ENCODE data around the gene CACNA2D4. TPM values are rescaled to one million over a fixed set of nuclear protein-coding genes. Genes with fewer than 3 reads are reported as not detected.

The CACNA2D4 gene
- total RNA-seq, 2 experiments from 2014 or later: 2.1 to 2.7 TPM

GRCh38 chr12:1763153-1763552, 155.3 kb downstream of the CACNA2D4 start:
- Mint-ChIP-seq H3K4me1 (ENCODE audit: low read depth) (peaks cover 10% of the 10 kb centered on the region), H3K27ac (no peak overlapping the region), H3K36me3 (ENCODE audit: low read depth) (peaks cover 14% of the 10 kb centered on the region), H3K27me3 (ENCODE audit: low read depth) (no peaks in the 10 kb centered on the region), H3K9me3 (no peaks in the 10 kb centered on the region), H3K4me3 (no peak overlapping the region)
- no peak for DNase-seq
- intact Hi-C loops (cut with micrococcal nuclease): no loop called here
- CTCF ChIA-PET: no interaction called here

- peaks cover 10% of the 10 kb centered on the region for H3K4me1 Mint-ChIP-seq (ENCODE audit: low read depth)
- H3K27ac Mint-ChIP-seq: no peak overlapping the region
- no peaks in the 10 kb centered on the region for H3K9me3 Mint-ChIP-seq
- H3K36me3 Mint-ChIP-seq (ENCODE audit: low read depth): peaks cover 19% of the 10 kb centered on the region
- DNase-seq: no peak
- no peaks in the 10 kb centered on the region for H3K27me3 Mint-ChIP-seq (ENCODE audit: low read depth)
- no peak overlapping the region for H3K4me3 Mint-ChIP-seq
- CTCF ChIA-PET: interaction anchor here (1.7 kb wide), 1 partner anchor 29 kb away, joined by 7 read pairs; no protein-coding TSS in a partner anchor
- intact Hi-C loops (cut with micrococcal nuclease): no loop called here
Measured at GRCh38 chr12:1761857-1762256, 156.6 kb downstream of the CACNA2D4 start.

DNA sequence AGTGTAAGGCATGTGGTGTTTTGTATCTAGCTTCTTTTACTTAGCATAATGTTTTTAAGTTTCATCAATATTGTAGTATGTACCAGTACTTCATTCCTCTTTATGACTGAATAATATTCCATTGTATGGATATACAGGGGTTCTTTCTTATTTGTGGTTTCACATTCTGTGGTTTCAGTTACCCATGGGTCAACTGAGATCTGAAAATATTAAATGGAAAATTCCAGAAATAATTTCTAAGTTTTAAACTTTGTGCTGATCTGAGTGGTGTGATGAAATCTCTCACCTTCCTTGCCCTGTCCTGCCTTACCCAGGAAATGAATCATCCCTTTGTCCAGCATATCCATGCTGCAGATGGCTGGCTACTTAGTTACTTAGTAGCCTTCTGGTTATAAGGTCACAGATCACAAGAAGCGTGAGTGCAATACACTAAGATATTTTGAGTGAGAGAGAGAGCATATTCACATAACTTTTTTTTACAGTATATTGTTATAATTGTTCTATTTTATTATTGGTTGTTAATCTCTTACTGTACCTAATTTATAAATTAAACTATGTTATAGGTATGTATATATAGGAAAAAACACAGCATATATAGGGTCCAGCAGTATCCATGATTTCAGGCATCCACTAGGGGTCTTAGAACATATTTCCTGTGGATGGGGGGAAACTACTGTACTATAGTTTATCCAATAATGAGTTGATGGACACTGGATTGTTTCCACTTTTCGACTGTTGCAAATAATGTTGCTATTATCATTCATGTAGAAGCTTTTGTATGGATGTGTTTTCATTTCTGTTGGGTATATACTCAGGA, 157.7 kb downstream of the CACNA2D4 start:
- Mint-ChIP-seq H3K9me3 (no peaks in the 10 kb centered on the region), H3K27ac (no peak overlapping the region), H3K4me1 (ENCODE audit: low read depth) (peaks cover 8% of the 10 kb centered on the region), H3K36me3 (ENCODE audit: low read depth) (peaks cover 24% of the 10 kb centered on the region), H3K4me3 (no peak overlapping the region), H3K27me3 (ENCODE audit: low read depth) (no peaks in the 10 kb centered on the region)
- CTCF ChIA-PET: interaction anchor here (0.9 to 1.7 kb wide), 2 partner anchors 12 to 30 kb away, joined by 4 to 7 read pairs; no protein-coding TSS in a partner anchor
- DNase-seq: no peak
- intact Hi-C loops (cut with micrococcal nuclease): no loop called here

GRCh38 chr12:1758887-1759286, 159.6 kb downstream of the CACNA2D4 start:
- peaks cover 28% of the 10 kb centered on the region for H3K36me3 Mint-ChIP-seq (ENCODE audit: low read depth)
- H3K4me1 Mint-ChIP-seq (ENCODE audit: low read depth): peaks cover 6% of the 10 kb centered on the region
- CTCF ChIA-PET: no interaction called here
- H3K4me3 Mint-ChIP-seq: no peak overlapping the region
- no peaks in the 10 kb centered on the region for H3K27me3 Mint-ChIP-seq (ENCODE audit: low read depth)
- no peaks in the 10 kb centered on the region for H3K9me3 Mint-ChIP-seq
- DNase-seq: no peak
- intact Hi-C loops (cut with micrococcal nuclease): no loop called here
- no peak overlapping the region for H3K27ac Mint-ChIP-seq

DNA sequence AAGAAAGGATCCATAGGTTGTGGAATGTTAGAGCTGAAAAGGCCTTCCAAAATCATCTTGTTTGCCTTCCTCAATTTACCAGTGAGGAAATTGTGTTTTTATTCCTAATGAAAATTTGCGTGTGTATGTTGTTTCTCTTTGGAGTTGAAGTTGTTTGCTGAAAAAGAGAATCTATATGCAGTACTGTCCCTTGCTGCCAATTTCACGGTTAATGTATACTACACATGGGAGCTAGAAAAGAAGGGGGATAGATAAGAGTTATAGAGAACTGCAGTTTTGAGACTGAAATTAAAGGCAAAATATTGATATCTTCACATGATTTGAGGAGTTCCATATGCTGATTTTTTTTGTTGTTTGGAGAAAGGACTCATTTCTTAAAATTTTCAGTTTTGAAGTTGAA, 160.1 kb downstream of the CACNA2D4 start:
- CTCF ChIA-PET: interaction anchor here (0.5 to 0.9 kb wide), 3 partner anchors 26 to 138 kb away, joined by 3 read pairs; no protein-coding TSS in a partner anchor
- Mint-ChIP-seq H3K4me1 (ENCODE audit: low read depth) (peaks cover 6% of the 10 kb centered on the region), H3K9me3 (no peaks in the 10 kb centered on the region), H3K27ac (no peak overlapping the region), H3K36me3 (ENCODE audit: low read depth) (peaks cover 28% of the 10 kb centered on the region), H3K27me3 (ENCODE audit: low read depth) (no peaks in the 10 kb centered on the region), H3K4me3 (no peak overlapping the region)
- DNase-seq: no peak
- intact Hi-C loops (cut with micrococcal nuclease): no loop called here

GRCh38 chr12:1750300-1750699, 168.2 kb downstream of the CACNA2D4 start:
- H3K9me3 Mint-ChIP-seq: peaks cover 21% of the 10 kb centered on the region
- no peaks in the 10 kb centered on the region for H3K27me3 Mint-ChIP-seq (ENCODE audit: low read depth)
- peaks cover 5% of the 10 kb centered on the region for H3K4me1 Mint-ChIP-seq (ENCODE audit: low read depth)
- no peak for DNase-seq
- no peak overlapping the region for H3K4me3 Mint-ChIP-seq
- H3K36me3 Mint-ChIP-seq (ENCODE audit: low read depth): peaks cover 38% of the 10 kb centered on the region
- CTCF ChIA-PET: no interaction called here
- H3K27ac Mint-ChIP-seq: no peak overlapping the region
- intact Hi-C loops (cut with micrococcal nuclease): no loop called here

DNA sequence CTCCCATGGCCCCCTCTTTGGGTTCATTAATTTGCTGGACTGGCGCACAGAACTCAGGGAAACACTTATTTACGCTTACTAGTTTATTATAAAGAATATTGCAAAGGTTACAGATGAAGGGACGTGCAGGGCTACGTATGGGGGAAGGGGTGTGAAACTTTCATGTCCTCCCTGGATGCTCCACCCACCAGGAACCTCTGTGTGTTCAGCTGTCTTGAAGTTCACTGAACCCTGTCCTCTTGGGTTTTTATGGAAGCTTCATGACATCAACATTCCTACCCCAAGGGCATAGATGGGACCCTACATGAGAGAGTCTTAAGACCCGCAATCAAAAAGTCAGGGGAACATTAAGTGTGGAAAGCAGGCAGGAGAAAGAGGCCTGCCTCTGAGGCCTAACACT, 169.4 kb downstream of the CACNA2D4 start:
- DNase-seq: no peak
- intact Hi-C loops (cut with micrococcal nuclease): no loop called here
- Mint-ChIP-seq H3K27me3 (ENCODE audit: low read depth) (no peaks in the 10 kb centered on the region), H3K4me3 (no peak overlapping the region), H3K4me1 (ENCODE audit: low read depth) (peaks cover 5% of the 10 kb centered on the region), H3K27ac (no peak overlapping the region), H3K9me3 (peaks cover 21% of the 10 kb centered on the region), H3K36me3 (ENCODE audit: low read depth) (peaks cover 41% of the 10 kb centered on the region)
- CTCF ChIA-PET: interaction anchor here (0.6 kb wide), 2 partner anchors 30 to 671 kb away, joined by 3 read pairs; no protein-coding TSS in a partner anchor

DNA sequence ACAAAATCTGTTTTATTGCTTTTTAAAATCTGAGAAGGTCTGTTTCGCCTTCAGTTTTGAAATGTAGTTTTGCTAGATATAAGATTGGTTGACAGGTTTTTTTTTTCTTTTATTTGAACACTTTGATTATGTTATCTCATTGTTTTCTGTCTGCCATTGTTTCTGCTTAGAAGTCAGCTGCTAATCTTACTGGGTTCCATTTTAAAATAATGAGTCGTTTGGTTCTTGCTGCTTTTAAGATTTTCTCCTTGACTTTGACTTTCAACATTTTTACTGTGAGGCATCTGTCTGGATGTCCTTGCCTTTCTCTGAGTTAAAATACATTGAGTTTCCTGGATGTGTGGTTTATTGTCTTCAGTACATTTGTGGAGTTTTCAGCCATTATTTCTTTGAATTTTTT, 170.8 kb downstream of the CACNA2D4 start:
- no peak overlapping the region for H3K27ac Mint-ChIP-seq
- H3K4me1 Mint-ChIP-seq (ENCODE audit: low read depth): peaks cover 2% of the 10 kb centered on the region
- intact Hi-C loops (cut with micrococcal nuclease): no loop called here
- no peaks in the 10 kb centered on the region for H3K27me3 Mint-ChIP-seq (ENCODE audit: low read depth)
- peaks cover 44% of the 10 kb centered on the region for H3K36me3 Mint-ChIP-seq (ENCODE audit: low read depth)
- DNase-seq: no peak
- H3K4me3 Mint-ChIP-seq: no peak overlapping the region
- CTCF ChIA-PET: no interaction called here
- H3K9me3 Mint-ChIP-seq: peaks cover 21% of the 10 kb centered on the region

GRCh38 chr12:1744932-1745331, 173.5 kb downstream of the CACNA2D4 start:
- H3K4me1 Mint-ChIP-seq (ENCODE audit: low read depth): peaks cover 15% of the 10 kb centered on the region

More at GRCh38 chr12:1744932-1745331, 173.5 kb downstream of the CACNA2D4 start:
- CTCF ChIA-PET: no interaction called here
- no peak overlapping the region for H3K27ac Mint-ChIP-seq
- peaks cover 44% of the 10 kb centered on the region for H3K36me3 Mint-ChIP-seq (ENCODE audit: low read depth)
- intact Hi-C loops (cut with micrococcal nuclease): no loop called here
- H3K4me3 Mint-ChIP-seq: no peak overlapping the region
- no peak for DNase-seq
- no peaks in the 10 kb centered on the region for H3K27me3 Mint-ChIP-seq (ENCODE audit: low read depth)
- H3K9me3 Mint-ChIP-seq: peaks cover 21% of the 10 kb centered on the region

Other genes starting within 250 kb of the CACNA2D4 start
- gene ADIPOR2, start 227.6 kb downstream of the CACNA2D4 start, total RNA-seq: 10 to 100 TPM; 31.1 to 34.8 TPM
- gene LRTM2, start 98.1 kb downstream of the CACNA2D4 start, total RNA-seq: not detected
- gene DCP1B, start 85.8 kb upstream of the CACNA2D4 start, total RNA-seq: 10 to 100 TPM; 13.1 to 13.5 TPM
- gene CACNA1C, start 134.3 kb upstream of the CACNA2D4 start, total RNA-seq: under 1 TPM; 0.02 to 0.12 TPM